ENCODE data around the gene GNAZ.

Gene GNAZ

GRCh38 chr22:23058063-23058462 lies 12.3 kb upstream of the GNAZ start:
- TF ChIP-seq CTCF (IDR thresholded peaks at IDR 0.05), result no peak
- no peaks in the 10 kb centered on the region for H3K36me3 ChIP-seq

GRCh38 chr22:23058481-23059283 lies 11.6 kb upstream of the GNAZ start:
- no peak overlapping the region for H3K4me3 ChIP-seq
- peaks cover 0 to 12% (median 7%) of the 10 kb centered on the region in 3 donors for H3K9me3 ChIP-seq
- H3K27ac ChIP-seq, result no peak overlapping the region
- peak; percentile 9 to 52 for DNase-seq
- peaks cover 0 to 13% of the 10 kb centered on the region in 2 donors for H3K27me3 ChIP-seq
- H3K4me1 ChIP-seq, result no peaks in the 10 kb centered on the region
- no peaks in the 10 kb centered on the region for H3K36me3 ChIP-seq
- intact Hi-C loops (cut with DNase I; ENCODE audit: low total_unique reads), result no loop called here
- TF ChIP-seq CTCF (IDR thresholded peaks at IDR 0.05), result no peak

More at GRCh38 chr22:23058063-23058462, 12.3 kb upstream of the GNAZ start:
- DNase-seq, result no peak
- intact Hi-C loops (cut with DNase I; ENCODE audit: low total_unique reads), result no loop called here
- no peak overlapping the region for H3K27ac ChIP-seq
- H3K4me1 ChIP-seq, result no peaks in the 10 kb centered on the region
- peaks cover 0 to 16% of the 10 kb centered on the region in 2 donors for H3K27me3 ChIP-seq
- H3K4me3 ChIP-seq, result no peak overlapping the region
- peaks cover 0 to 12% (median 7%) of the 10 kb centered on the region in 3 donors for H3K9me3 ChIP-seq

GRCh38 chr22:23059284-23059948 lies 10.9 kb upstream of the GNAZ start:
- DNase-seq, result peak; percentile 10 to 54
- intact Hi-C loops (cut with DNase I; ENCODE audit: low total_unique reads), result no loop called here

GRCh38 chr22:23060612-23061400 lies 9.5 kb upstream of the GNAZ start:
- Histone ChIP-seq H3K36me3 (no peaks in the 10 kb centered on the region), H3K27ac (no peak overlapping the region), H3K4me1 (no peaks in the 10 kb centered on the region), H3K9me3 (peaks cover 0 to 7% (median 6%) of the 10 kb centered on the region in 3 donors), H3K4me3 (no peak overlapping the region), H3K27me3 (peaks cover 0 to 10% of the 10 kb centered on the region in 2 donors)
- no peak for TF ChIP-seq CTCF (IDR thresholded peaks at IDR 0.05)
- intact Hi-C loops (cut with DNase I; ENCODE audit: low total_unique reads), result no loop called here
- DNase-seq, result peak; percentile 2 to 60

More at GRCh38 chr22:23059284-23059948, 10.9 kb upstream of the GNAZ start:
- H3K9me3 ChIP-seq, result peaks cover 0 to 12% (median 7%) of the 10 kb centered on the region in 3 donors
- no peaks in the 10 kb centered on the region for H3K4me1 ChIP-seq
- TF ChIP-seq CTCF (IDR thresholded peaks at IDR 0.05), result no peak
- H3K4me3 ChIP-seq, result no peak overlapping the region
- peaks cover 0 to 10% of the 10 kb centered on the region in 2 donors for H3K27me3 ChIP-seq
- H3K36me3 ChIP-seq, result no peaks in the 10 kb centered on the region
- H3K27ac ChIP-seq, result no peak overlapping the region

GRCh38 chr22:23061471-23062280 lies 8.6 kb upstream of the GNAZ start:
- no peak overlapping the region for H3K27ac ChIP-seq
- H3K9me3 ChIP-seq, result peaks cover 0 to 4% (median 0%) of the 10 kb centered on the region in 3 donors
- H3K27me3 ChIP-seq, result peaks cover 0 to 10% of the 10 kb centered on the region in 2 donors
- no peak for TF ChIP-seq CTCF (IDR thresholded peaks at IDR 0.05)
- no peak overlapping the region for H3K4me3 ChIP-seq
- H3K36me3 ChIP-seq, result no peaks in the 10 kb centered on the region
- intact Hi-C loops (cut with DNase I; ENCODE audit: low total_unique reads), result no loop called here
- H3K4me1 ChIP-seq, result no peaks in the 10 kb centered on the region
- peak in 1 of 2 donors; percentile 13 for DNase-seq

Measured in tibial artery (tissue), 4 donors.